ENCODE results near the gene ZNF608.
A peak's percentile ranks its signal among the peaks of the same experiment; 100 is the strongest.

The ZNF608 gene

DNA sequence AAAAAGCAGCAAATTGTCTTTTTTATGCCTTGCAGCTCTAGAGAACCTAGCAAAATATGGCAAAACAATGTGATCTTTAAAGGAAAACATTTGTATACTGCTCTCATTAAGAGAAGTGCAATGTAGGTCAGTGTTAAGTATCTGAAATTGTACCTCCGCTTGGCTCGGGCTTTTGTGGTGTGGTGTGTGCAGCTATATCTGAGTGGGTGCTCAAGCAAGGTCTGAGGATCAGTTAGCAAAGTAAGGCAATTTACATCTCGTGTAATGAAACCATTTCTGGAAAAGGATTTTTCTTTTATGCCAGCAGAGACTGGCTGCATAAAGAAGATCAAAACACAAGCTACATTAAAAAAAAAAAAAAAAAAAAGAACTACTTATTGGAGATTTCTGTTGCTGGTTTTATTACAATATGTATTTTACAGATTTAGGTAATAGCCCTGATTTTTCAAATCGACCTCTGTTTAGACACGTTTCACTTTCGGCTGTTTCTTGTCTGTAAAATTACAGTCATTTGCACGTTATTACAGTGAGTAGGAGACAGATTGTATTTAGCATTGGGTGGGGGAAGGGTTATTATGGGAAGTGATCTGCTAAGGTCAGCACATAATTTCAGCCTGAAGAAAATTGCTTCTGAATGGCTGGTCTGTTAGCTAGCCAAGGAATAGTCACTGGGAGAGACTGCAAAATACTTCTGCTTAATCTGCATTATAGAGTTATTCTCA, 7.9 kb upstream of the ZNF608 start:
- DNase-seq: peak; percentile 51

DNA sequence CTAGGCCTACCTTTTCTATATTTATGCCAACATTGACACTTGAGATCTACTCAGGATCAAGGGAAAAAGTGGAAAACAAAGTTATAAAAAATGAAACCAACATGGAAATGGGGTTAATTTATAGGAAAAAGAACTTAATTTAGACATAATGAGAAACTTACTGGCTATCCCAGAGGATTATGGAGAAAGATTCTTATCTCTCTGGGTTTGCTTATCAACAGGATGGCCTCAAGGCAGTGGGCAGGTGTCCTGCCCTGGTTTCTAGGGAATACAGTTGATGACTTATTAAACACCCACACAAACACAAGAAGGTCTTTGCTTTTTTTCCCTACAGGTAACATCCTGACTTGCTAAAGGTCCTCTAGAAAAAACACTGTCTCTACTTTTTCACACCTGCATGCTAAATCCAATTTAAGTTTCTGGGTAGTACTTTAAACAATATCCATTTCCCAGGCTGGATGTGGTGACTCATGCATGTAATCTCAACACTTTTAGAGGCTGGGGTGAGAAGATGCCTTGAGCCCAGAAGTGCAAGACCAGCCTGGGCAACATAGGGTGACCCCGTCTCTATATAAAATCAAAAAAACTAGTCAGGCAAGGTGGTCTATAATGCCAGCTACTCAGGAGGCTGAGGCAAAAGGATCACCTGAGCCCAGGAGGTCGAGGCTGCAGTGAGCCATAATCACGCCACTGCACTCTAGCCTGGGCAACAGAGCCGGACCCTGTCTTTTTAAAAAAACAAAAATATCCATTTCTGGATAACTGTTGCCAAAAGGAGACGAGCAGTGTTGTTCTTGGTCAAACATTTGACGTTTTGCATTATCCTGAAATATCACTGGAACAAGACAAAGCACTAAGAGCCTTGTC, 6.6 kb upstream of the ZNF608 start:
- no peak for DNase-seq

DNA sequence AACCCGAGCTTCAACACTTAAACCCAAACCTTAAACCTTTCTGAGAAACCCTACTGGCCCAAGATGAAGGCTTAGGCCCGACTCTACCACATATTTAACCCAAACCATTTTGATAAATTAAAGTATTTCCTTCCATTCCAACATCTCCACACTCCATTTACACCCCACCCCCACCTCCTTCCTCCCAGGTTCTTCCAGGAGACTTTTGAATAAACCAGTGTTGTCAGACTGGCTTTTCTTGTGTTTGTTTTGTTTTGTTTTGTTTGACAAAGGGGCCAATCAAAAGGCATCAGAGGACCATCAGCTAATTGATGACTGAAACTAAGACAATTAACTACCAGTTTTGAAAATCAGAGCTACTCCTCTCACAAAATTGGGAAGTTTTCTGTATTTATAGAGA, 4.6 kb upstream of the ZNF608 start:
- no peak for DNase-seq

DNA sequence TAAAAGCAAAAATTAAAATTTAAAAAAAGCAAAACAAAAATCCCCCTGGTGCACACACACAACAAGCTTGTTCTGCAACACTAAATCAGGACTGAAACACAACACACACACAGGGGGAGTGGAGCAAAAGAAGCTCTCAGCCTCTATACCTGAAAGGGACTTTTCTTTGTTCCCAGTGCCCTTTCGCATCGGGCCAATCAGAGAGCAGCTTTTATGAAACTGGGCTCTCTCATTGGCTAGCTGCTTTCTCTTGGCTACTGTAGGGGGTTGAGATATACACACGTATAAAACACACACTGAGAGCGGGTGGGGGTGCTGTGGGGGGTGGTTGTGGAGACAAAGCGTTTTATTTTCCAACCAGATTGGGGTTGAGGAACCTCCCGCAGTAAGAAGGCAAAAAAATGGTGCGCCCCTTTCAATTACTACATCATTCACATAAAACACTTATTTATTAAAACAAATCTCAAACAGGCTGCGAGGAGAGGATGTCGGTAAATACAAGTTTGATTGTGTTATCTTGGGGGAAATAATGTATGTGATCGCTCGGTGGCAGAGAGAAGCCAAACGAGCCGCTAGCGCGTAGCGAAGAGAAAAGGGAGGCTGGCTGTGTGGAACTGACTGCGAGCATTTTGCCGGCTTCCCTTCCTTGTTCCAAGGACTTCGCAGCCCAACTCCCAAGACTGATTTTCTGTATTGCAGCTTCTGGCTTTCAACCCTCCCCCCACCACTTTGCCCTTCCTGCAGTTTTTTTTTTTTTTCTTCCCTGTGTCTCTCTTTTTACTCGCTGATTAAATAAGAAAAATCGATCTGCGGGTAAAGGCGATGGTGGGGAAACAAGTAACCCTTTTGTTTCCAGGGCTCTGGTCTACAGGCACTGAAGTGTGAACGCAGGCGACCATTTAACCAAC, 2.5 kb upstream of the ZNF608 start:
- peak; percentile 84 for DNase-seq

DNA sequence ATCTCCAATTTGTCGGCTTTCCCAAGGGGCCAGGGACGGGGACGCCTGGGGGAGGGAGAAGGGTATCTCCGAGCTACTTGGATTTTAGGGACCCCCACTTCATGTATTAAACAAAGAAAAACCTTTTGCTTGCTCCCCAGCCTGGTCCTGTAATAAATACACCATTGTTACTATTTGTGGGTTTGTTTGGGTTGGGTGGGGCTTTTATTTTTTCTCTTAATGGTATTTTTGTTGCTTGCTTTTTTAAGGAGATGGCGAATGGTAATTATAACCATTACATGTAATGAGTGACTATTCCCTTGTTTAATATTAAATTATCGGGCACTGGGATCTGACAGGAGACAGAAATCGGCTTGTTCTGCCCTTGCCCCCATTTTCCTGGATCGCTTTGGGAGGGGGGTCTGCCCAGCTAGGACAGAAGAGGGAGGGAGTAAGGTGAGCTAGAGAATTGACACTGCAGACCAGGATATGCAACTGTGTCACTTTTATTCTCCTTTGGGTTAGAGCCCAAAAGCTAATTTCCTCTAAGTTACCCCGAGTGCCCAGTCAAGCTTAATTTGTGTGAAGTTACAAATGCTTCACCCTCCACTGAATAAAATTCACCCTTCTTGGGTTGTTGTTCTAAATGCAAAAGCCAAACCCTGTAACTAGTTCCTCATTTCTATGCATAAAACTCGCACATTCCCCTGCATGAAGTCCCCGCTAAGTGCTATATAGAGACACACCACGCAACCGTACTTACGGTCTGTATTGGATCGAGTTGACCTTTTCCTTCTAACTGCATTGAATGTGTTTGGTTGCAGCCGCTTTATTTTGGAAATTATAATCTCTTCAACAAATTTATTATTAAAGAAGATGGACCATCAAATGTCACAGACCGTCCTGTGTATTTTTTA, 1.6 kb upstream of the ZNF608 start:
- DNase-seq: no peak

DNA sequence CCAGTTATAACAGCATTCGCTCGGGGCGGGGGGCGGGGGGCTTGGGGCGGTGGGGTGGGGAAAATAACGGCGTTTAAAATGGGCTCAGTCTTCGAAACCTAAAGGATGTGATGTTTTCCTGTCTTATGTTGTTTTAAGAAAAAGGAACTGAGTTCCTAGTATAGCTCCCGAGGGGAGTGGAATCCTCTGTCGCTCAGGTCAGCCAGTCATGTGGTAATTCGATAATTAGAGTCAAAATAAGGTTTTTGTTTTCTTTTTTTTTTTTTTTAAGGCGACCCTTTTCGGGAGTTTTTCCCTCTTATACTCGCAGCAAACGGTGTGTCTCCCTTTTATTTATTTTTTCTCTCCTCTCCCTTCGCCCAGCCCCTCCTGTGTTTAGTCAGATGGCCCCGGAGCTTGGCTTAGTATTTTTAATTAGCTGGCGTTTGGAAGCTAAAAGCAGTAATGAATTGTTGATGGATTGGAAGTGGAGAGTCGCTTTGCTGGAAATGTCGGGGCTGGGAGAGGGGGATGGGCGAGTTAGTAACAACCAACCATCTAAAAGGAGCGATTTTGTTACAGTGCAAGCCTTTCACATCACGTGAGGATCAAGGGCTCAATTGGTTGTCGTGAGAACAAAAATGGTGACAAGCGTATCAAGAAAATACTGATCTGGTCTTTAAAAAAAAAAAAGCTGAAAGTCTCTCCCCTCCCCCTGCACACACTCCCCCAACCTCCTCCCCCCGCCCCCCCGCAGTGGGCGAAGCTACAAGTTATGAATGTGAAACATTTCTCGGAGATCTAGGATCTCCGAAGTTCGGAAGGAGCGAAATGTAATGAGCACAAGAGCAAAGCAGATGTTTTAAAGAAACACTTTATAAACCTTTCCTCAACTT, 714 bp upstream of the ZNF608 start:
- peak; percentile 72 for DNase-seq

DNA sequence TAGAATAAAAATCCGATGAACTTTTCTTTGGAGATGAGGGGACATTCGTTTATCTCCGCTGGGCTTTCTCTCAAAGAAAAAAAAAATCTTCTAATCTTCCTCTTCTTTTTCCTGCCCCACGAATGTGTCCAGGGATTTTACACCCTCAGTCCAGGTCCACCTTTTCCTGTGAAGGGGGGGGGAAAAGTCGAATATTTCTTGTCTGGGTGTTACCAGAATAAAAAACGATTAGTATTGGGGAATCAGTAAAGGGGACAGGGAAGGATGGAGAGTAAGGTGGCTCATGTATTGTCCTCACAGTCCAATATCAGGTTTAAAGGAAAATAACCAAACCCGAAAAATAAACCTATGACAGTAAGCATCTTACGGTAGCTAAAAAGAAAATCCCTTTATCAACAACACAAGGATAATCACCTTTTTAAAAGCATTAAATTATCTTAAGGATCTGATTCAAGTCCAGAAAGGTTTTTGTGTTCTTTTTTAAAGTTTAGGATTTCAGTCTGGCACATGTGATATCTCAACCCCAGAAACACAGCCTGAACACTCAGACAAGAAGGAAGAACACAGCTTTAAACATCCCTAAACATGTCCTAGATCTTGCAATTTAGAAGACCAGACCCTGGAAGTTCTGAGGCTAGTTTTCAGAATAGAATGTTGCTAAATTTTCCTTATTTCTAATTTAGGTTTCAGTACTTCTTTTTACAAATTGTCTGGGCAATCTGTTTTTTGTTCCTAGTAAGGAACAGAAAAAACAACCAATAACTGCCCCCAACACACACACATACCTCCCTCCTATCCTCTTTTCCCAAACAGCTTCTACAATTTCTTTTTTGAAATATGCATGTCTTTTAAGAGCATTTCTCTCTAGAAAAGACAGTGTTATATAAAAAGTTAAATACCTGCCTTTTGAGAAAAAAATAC, 1.2 kb downstream of the ZNF608 start:
- no peak for DNase-seq

DNA sequence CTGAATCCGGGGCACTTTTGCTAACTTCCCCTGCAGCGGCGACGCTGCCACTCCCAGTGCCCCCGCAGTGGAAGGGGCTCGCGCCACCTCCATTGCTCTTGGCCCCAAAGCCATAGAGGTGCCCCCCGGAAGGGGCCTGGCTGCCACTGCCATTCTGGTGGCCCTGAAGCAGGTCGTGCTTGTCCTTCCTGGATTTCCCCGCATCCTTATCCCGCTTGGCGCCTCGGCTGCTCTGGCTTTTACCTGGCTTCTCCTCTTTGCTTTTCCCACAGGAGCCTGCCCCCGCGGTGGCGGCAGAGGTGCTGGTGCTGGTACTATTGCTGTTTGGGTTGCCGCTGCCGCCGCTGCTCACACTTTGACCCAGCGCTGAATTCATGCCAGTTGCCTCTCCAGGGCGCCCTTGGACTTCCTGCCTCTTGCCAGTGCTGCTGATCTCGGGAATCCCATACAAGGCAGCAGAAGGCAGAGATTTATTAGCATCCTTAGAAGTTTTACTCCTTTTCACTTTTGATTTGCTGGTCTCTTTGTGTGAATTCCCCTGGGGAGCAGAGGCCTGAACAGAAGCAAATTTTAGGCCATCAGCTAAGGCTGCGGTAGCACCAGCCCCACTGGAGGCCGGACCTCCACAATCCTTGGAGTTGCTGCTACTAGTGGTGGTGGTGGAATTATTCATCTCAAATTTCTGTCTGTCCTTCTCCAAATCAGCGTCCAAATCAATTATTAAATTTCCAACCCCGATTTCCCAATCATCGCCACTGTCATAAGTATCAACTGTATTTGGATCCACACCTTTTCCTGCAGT, 2.1 kb downstream of the ZNF608 start:
- peak; percentile 22 for DNase-seq

DNA sequence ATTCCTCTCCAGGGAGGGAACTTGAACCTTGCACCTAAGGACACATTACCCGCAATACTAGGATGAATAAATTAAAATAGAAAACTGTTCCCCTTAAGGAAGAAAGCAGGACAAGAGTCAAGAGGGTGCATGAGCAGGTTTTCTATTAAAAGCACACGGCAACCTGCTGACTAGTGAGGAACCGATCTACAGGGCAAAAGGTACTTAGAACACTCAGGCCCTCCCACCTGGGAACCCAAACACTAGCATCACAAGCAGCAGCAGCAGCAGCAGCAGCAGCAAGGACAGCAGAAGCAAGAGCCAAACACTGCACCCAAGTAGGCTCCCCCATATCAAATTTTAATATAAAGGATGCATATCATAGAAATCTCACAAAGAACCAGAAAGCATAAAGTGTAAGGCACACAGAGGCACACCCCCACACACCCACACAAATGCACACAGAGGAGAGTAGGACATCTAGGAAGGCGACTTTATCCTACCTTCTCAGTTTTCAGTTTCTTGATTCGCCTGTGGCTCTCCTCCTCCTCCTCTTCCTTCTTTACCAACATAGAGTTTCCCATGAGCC, 2.8 kb downstream of the ZNF608 start:
- peak; percentile 11 for DNase-seq

DNA sequence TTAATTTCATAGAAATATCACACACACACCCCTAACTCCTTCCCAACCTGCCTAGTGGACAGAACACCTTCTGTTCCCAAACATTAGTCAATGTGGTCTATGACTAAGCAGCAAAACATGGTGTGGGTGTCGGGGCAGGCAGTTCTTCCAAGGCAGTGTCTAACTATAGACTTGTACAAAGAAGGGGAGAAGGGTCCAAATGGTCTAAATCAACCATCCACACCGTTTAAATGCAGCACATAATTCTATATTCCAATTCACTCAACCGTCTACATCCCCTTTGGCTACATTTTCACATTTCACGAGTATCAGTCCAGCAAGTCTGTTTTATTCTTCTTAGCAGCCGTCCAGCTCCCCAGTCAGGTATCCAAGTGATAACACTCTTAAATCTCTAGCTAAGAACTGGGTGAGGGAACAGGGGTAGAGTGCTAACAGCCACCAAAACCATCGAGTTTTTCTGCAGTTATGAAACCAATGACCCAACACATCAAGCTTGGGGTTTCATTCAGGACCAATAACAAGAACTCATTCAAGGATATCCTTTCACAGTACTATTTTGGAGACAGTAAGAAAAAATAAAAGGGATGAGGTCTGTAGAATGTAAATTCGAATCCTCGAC, 3.3 kb downstream of the ZNF608 start:
- DNase-seq: no peak

DNA sequence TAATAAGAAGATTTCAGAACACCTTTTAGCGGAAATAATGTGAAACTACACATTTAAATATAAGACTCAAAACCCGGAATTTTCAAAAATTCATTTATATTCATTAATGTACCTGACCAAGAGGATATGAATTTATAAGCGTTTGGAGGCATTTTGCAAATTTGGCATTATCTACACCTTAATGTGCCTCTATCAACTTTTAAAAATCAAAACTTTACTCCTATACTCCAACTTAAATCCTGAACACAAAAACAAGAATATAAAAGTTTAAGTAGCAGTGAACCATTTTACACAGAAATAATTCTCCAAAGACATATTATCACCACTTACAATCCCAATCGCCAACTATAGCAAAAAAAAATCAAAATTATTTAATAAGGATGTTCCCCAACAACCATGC, 3.9 kb downstream of the ZNF608 start:
- DNase-seq: no peak

DNA sequence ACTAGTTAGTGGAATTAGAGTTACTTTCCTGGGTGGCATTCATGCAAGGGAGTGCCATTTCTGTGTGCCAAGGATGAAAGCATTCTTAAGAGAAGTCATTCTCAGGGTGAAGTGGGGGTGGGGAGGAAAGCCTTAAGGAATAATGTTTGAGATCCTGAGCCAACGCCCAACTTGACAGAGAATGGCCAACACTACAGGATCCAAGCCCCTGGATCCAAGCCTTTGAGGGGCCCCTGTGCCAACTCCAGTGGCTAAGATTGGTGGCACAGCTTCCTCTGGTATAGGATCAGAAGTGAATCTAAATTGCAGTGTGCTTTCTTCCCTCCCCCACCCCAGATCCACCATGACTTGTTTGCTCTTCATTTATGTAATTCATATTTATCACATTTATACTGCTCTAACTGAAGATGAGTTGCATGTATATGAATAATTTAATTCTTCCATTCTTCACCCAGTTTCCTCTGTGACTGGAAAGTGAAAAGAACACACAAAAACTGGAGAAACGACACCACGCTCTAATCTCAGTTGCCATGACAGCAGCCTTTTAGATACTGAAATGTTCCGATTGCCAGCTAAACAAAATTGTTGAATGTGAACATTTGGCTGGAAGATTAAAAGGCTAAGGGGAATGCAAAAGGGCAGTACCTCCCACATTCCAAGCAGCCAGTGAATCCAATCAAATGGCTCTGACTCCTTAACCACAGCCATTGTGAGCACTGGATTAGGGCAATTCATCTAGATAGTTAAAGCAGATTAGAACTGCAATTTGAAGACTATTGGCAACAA, 4.5 kb downstream of the ZNF608 start:
- peak; percentile 37 for DNase-seq

DNA sequence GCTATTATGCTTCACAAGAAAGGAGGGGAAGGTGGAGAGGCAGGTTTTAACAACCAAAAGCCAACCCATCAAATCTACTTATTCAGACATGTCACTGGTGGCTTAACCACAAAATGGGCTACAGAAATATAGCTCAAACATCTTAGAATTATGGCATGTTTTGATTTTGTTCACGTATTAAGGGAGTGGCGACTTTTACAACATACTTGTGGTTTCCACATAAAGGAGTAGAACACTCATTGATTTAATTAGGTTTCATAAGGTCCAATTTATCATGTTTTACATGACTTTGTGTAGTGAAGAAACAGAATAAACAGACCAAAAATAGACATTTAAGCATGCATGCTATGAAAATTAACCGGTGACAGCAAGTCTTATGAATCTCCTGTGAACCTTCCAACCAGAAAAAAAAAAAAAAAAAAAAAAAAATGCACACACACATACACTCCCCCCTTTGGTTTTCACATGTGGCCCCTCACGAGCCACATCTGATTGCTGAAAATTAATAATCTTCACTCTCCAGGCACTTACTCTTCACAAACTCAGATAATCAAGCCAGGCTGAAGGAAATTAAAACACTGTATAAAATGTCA, 5.4 kb downstream of the ZNF608 start:
- peak; percentile 64 for DNase-seq

DNA sequence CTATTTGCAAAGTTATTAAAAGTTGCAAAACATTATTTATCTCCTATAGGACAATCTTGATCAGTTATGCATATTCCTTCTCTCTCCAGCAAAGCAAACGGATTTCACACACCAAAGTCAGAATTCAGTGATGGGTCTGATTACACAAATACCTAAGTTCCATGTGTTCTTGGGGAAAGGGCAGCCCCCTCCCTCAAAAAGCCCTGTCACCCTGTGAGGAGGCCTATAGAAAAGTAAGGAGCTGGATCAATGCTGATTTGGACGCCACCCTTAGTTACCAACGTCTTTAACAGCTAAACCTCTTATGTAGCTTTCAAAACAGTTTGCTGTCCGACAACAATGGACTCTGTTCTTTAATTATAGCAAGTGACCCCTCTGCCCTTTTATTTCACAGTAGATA, 6.4 kb downstream of the ZNF608 start:
- DNase-seq: no peak

DNA sequence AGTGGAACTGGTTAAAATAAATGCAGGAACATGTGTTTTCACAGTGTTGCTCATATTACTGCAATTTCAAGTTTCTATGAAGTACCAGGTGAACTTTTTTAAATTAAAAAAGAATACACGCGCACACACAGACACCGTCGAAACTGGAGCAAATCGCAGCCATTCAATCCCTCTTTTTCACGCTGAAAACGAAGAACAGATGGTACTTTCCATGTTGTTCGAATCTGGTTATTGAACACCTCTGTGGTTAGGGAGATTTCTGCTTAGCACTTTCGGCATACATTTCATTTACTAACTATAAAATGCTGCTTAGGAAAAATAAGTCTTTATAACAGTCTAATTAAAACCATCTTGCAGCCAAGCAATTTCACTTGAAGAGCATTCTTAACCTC, 6.8 kb downstream of the ZNF608 start:
- DNase-seq: no peak

DNA sequence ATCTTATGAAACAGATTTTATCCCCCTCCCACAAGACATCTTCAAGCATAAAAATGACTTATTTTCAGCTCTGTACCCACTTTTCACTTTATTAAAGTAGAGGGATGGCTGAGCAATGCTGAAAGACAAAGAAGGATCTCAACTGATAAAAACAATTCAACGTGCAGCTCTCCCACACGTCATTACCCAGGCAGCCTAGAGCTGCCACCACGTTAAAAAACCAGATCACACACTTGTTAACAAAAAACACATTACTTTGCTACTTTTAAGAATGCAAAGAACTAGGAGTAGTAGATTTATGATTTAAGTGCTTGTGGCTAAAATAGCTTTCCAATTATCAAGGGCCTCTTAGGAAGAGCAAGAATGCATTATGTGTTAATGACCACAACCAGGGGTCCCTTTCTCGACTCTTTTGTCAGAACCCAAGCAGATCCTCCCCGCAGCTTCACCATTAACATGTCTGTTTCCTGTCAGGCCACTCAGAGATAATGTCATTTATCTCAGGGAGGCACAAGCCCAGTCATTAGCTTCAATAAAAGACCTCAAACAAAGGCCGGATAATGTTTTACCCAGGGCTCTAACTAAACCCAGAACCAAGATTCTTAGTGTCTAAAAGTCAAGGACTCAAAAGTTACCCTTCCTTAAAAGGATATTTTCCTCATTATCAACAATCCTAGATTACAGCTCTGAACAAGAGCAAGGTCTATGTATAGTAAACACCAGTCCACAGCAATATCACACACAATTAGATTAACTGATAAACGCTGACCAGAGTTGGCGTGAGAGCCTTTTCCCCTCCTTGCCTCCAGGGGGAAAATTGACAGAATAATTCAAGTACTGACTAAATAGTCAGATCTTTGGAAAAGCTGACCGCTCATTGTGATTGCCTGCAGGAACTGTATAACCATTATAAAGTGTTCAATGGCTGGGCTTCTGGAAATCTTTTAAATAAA, 7.5 kb downstream of the ZNF608 start:
- peak; percentile 19 for DNase-seq

Measured in DMS79 treated with DMSO at 0.1 percent for 48 hours (cell line).